Heart left ventricle (tissue), 13 donors: ENCODE results near the gene CELF5.
"Not testable (repeated sequence)": the region's sequence is repeated elsewhere in the genome, so short reads cannot be mapped to it uniquely, and the experiment has no call there.

Experiments
- POLR2A ChIP-seq, 2 donors: fragments of 450-650 bp; IDR thresholded peaks; one replicate each; pipeline ENCODE4 v1.6.1; 2017; ENCODE audit warnings: antibody characterized with exemption in 2 of 2, mild to moderate bottlenecking in 2 of 2, moderate library complexity in 2 of 2
- TF ChIP-seq, protein P1 (sequence below), 12 donors: fragments of 200-600 bp; sonication (generic) in 4 of 12; IDR thresholded peaks; one replicate each; pipeline versions ENCODE4 v1.5.0 to v1.8.0; 2018 to 2022; ENCODE audit warnings: antibody characterized with exemption in 12 of 12, mild to moderate bottlenecking in 5 of 12
- donor health status: ischemic (EF 13 %, LVEDD 7.1; RV severe dilation, severe dysfunction).
- donor health status: DM: no; HTN: yes; CAD: no.
- donor health status: DM: no; HTN: no; CAD: no.
- donor health status: ischemic (EF 25% LVEDD 6.9; RV normal size, moderate dysfunction).
- donor health status: ischemic (EF 25% LVEDD 5.7; RV mildly dilated, moderate dysfunction).
- donor health status: ischemic (EF 35%, LVEDD 5.7; RV mildly dilated, moderate dysfunction).
- donor health status: nonischemic (EF 11% LVEDD 7.7; RV severe dilation, severe dysfunction).
- donor health status: DM: yes; HTN: yes; CAD: no.
- donor health status: PGD.
- donor health status: ischemic (EF 29% LVEDD 5.4; RV normal size, mild dysfunction).
- donor health status: nonischemic (EF 23%, LVEDD 6.1; RV moderate dilation, normal function).

DNA sequence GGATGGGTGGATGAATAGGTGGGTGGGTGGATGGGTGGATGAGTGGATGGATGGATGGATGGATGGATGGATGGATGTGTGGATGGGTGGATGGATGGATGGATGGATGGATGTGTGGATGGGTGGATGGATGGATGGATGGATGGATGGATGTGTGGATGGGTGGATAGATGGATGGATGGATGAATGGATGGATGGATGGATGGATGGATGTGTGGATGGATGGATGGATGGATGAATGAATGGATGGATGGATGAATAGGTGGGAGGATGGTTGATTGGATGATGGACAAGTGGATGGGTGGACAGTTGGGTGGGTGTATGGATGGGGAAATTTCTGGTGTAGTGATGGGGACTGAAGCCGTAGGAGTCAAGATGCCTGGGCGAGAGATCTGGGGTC, 11.1 kb downstream of the CELF5 start:
- TF ChIP-seq, protein P1, sequence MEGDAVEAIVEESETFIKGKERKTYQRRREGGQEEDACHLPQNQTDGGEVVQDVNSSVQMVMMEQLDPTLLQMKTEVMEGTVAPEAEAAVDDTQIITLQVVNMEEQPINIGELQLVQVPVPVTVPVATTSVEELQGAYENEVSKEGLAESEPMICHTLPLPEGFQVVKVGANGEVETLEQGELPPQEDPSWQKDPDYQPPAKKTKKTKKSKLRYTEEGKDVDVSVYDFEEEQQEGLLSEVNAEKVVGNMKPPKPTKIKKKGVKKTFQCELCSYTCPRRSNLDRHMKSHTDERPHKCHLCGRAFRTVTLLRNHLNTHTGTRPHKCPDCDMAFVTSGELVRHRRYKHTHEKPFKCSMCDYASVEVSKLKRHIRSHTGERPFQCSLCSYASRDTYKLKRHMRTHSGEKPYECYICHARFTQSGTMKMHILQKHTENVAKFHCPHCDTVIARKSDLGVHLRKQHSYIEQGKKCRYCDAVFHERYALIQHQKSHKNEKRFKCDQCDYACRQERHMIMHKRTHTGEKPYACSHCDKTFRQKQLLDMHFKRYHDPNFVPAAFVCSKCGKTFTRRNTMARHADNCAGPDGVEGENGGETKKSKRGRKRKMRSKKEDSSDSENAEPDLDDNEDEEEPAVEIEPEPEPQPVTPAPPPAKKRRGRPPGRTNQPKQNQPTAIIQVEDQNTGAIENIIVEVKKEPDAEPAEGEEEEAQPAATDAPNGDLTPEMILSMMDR (IDR thresholded peaks at IDR 0.05), result not testable (repeated sequence)
- not testable (repeated sequence) for TF ChIP-seq POLR2A (IDR thresholded peaks at IDR 0.05)
